GM13976 (cell line): ENCODE results near the gene CERT1.
"Not testable (repeated sequence)": the region's sequence is repeated elsewhere in the genome, so short reads cannot be mapped to it uniquely, and the experiment has no call there.

ENCODE experiments used
- DNase-seq: peaks from one replicate; pipeline ENCODE4 v3.0.0; 2012; ENCODE audit warnings: low spot score
- in situ Hi-C: fragments of 300-500 bp; cut with MboI; formaldehyde crosslinking; loops from one replicate; pipeline ENCODE4 v1.12.0; 2022; ENCODE audit warnings: low sequenced_read_pairs, mixed read lengths, inconsistent platforms; ENCODE audit not compliant: unreplicated experiment
- TF ChIP-seq, protein P1 (sequence below): IDR thresholded peaks from 2 replicates; pipeline ENCODE4 v1.5.1; 2012; ENCODE audit warnings: borderline replicate concordance, mild to moderate bottlenecking; ENCODE audit not compliant: insufficient read depth; ENCODE audit errors: extremely low read depth, missing control alignments, control extremely low read depth

Gene CERT1

DNA sequence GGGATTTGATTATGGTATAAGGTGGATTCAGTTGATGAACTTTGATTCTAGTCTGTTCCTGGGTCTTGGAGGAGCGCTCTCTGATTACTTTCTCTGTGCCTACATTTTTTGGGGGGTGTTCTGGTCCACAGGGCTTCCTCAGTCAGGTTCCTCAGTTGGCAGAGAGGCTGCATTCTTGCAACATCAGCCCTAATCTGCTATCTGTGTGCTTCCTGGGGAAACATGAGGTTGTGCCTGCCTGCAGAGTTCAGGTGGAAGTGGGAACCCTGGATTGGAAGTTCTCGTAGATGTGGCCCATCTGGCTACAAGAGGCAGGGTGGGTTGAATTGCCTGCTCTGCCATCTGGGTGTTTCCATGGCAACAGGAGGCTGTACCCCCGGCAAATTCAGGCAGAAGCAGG is 24.7 kb upstream of the CERT1 start:
- no peak for DNase-seq
- in situ Hi-C loops, result no loop called here
- TF ChIP-seq, protein P1, sequence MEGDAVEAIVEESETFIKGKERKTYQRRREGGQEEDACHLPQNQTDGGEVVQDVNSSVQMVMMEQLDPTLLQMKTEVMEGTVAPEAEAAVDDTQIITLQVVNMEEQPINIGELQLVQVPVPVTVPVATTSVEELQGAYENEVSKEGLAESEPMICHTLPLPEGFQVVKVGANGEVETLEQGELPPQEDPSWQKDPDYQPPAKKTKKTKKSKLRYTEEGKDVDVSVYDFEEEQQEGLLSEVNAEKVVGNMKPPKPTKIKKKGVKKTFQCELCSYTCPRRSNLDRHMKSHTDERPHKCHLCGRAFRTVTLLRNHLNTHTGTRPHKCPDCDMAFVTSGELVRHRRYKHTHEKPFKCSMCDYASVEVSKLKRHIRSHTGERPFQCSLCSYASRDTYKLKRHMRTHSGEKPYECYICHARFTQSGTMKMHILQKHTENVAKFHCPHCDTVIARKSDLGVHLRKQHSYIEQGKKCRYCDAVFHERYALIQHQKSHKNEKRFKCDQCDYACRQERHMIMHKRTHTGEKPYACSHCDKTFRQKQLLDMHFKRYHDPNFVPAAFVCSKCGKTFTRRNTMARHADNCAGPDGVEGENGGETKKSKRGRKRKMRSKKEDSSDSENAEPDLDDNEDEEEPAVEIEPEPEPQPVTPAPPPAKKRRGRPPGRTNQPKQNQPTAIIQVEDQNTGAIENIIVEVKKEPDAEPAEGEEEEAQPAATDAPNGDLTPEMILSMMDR, result no peak

DNA sequence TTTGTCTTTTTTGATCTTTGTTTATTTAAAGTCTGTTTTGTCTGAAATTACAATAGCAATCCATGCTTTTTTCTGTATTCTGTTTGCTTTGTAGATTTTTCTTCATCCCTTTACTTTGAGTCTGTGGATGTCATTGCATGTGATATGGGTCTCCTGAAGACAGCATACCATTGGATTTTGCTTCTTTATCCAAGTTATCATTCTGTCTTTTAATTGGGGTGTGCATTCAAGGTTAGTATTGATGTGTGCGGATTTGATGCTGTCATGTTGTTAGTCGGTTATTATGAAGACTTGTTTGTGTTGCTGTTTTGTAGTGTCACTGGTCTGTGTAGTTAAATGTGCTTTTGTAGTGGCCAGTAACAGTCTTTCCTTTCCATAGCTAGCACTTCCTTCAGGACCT is 23.3 kb upstream of the CERT1 start:
- TF ChIP-seq, protein P1, result no peak
- in situ Hi-C loops, result no loop called here

DNA sequence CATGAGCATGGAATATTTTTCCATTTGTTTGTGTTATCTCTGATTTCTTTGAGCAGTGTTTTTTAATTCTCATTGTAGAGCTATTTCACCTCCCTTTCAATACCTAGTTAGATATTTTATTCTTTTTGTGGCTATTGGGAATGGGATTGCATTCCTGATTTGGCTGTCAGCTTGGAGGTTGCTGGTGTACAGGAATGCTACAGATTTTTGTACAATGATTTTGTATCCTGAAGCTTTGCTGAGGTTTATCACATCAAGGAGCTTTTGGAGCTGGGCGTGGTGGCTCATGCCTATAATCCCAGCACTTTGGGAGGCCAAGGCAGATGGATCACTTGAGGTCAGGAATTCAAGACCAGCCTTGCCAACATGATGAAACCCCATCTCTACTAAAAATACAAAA is 22.3 kb upstream of the CERT1 start:
- DNase-seq, in situ Hi-C loops: not testable (repeated sequence)

More for the DNA sequence above, 23.3 kb upstream of the CERT1 start:
- no peak for DNase-seq

DNA sequence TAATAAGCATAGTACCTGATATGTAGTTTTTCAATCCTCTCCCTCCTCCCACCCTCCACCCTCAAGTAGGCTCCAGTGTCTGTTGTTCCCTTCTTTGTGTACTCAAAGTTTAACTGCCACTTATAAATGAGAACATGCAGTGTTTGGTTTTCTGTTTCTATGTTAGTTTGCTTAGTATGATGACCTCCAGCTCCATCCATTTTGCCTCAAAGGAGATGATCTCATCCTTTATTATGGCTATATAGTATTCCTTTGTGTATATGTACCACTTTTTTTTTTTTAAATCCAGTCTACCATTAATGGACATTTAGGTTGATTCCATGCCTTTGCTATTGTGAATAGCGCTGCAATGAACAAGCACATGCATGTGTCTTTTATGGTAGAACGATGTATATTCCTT is 20.8 kb upstream of the CERT1 start:
- no peak for DNase-seq
- TF ChIP-seq, protein P1, result no peak
- in situ Hi-C loops, result no loop called here

DNA sequence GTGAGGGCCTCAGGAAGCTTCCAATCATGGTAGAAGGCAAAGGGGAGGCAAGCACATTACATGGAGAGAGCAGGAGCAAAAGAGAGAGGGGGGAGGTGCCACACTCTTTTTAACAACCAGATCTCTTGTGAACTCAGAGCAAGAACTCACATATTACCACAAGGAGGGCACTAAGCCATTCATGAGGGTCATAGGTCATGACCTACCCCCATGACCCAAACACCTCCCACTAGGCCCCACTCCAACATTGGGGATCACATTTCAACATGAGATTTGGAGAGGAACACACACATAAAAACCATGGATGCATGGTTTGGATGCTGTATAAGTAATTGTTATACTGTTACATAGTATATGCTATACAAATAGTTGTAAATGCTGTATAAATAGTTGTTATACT is 17.8 kb upstream of the CERT1 start:
- in situ Hi-C loops, result no loop called here
- no peak for DNase-seq
- TF ChIP-seq, protein P1, result no peak

DNA sequence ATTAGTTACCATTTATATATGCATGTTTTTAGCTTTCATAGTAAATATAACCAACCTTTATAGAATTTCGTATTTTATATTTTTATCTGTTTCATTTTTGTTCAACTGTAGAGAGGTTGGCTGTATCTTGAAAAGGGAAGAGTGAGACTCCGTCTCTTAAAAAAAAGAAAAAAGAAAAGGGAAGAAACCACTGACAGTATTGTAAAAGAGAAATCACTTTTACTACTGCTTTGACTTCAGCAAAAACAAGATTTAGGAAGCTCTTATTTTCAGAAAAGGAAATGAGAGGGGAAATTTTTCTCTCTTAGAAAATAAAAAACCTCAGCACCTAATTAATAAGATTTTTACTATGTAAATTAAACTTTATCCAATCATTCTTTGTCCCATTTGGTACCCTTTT is 14.6 kb upstream of the CERT1 start:
- in situ Hi-C loops, result no loop called here
- TF ChIP-seq, protein P1, result no peak
- no peak for DNase-seq

DNA sequence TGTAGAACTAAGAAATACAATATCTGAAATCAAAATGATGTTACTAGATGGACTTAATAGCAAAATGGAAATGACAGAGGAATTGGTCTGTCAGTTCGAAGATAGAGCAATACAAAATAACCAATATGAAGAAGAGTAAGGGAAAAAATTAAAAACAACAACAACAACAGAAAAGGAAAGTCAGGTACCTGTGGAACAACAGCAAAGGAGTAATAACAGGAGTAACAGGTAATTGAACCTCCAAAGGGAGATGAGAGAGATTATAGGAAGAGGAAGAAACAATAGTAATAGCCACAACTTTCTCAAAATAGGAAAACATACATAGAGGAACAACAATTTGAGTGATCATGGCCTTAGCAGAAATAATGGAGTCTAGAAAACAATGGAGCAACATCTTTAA is 13.9 kb upstream of the CERT1 start:
- TF ChIP-seq, protein P1, result no peak
- no peak for DNase-seq
- in situ Hi-C loops, result no loop called here

DNA sequence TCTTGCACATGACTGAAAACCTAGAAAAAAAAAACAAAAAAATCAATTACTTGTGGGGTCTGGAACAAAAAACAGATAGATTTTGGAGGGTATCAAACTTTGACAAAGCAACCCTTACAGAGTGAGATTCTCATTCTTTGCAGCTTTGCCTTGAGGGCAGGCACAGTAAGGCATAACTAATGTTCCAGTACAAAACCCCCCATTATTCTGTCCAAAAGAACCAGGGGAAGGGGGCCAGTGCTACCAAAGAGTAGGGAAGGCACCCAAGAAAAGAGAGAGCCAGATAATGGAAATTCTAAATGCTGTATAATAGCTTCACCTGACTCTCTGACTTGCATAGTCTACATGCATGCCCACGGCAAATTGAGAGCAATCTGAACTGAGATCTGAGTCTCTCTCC is 13.2 kb upstream of the CERT1 start:
- TF ChIP-seq, protein P1, result no peak
- DNase-seq, result no peak
- in situ Hi-C loops, result no loop called here
